Activated naive CD8-positive, alpha-beta T cell treated with anti-CD3 and anti-CD28 coated beads for 36 hours (primary cell): ENCODE data around the gene TERC. TPM values are rescaled to one million over a fixed set of nuclear protein-coding genes. Genes with fewer than 3 reads are reported as not detected.
"Not testable (repeated sequence)": the region's sequence is repeated elsewhere in the genome, so short reads cannot be mapped to it uniquely, and the experiment has no call there.

Experiments
- DNase-seq: peaks from one replicate; pipeline ENCODE4 v3.0.0; 2021
- H3K27ac Mint-ChIP-seq: one replicate; pipeline ENCODE4 v1.8.0; 2022; ENCODE audit warnings: mild to moderate bottlenecking, moderate library complexity, mixed read lengths
- H3K27me3 Mint-ChIP-seq: one replicate; pipeline ENCODE4 v1.8.0; 2022; ENCODE audit warnings: mild to moderate bottlenecking, mixed read lengths
- H3K36me3 Mint-ChIP-seq: one replicate; pipeline ENCODE4 v1.8.0; 2021; ENCODE audit warnings: mild to moderate bottlenecking, mixed read lengths
- H3K4me1 Mint-ChIP-seq: one replicate; pipeline ENCODE4 v1.8.0; 2021; ENCODE audit warnings: mixed read lengths
- H3K4me3 Mint-ChIP-seq: one replicate; pipeline ENCODE4 v1.8.0; 2022; ENCODE audit warnings: mild to moderate bottlenecking, moderate library complexity, mixed read lengths
- H3K9me3 Mint-ChIP-seq: one replicate; pipeline ENCODE4 v1.8.0; 2022; ENCODE audit warnings: mixed read lengths
- total RNA-seq, 2 experiments: library from RNA; stranded (reverse); gene quantifications; one replicate each; pipeline ENCODE4 v1.2.3, GENCODE V29; 2021

TERC gene
- total RNA-seq, 2 experiments from 2014 or later: 16.0 to 20.0 TPM

DNA sequence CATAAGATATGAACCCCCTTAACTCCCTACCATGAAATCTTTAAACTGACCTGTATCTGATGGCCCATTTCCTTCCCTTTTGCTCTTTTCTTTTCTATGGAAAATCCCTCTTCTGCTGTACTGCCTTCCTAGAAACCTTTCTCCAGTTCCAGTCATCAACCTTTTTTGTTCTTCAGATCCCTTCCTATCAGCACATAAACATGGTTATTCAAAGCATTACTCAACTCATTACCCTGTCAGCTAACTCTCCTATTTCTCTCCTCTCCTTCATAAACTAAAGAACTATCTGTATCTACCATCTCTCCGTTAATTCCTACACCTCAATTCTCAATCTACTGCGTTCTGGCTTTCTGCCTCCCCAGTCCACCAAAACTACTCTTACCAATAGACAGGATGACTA is 13.0 kb downstream of the TERC start:
- Mint-ChIP-seq H3K4me1 (peaks cover 6% of the 10 kb centered on the region), H3K9me3 (no peaks in the 10 kb centered on the region), H3K36me3 (no peaks in the 10 kb centered on the region), H3K27ac (no peak overlapping the region), H3K4me3 (no peak overlapping the region), H3K27me3 (peaks cover 25% of the 10 kb centered on the region)
- DNase-seq: no peak

DNA sequence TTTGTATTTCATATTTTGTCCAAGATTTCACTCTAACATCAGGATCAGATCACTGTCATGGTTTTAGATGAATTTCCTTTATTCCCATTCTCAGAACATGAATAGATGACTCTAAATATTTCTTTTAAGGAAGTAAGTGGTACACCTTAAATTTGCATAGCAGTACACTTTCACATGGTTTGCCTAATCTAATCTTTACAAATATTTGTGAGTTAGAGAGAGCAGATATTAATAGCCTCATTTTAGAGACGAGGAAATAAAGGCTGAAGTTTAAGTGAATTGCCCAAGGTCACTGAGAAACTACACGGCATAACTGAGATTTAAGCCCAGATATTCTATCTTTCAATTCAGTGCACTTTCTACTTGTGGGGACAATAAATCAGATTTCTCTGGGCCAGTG is 14.2 kb downstream of the TERC start:
- no peaks in the 10 kb centered on the region for H3K36me3 Mint-ChIP-seq
- H3K27me3 Mint-ChIP-seq: peaks cover 32% of the 10 kb centered on the region
- H3K4me3 Mint-ChIP-seq: no peak overlapping the region
- no peak for DNase-seq
- H3K9me3 Mint-ChIP-seq: no peaks in the 10 kb centered on the region
- H3K4me1 Mint-ChIP-seq: peaks cover 6% of the 10 kb centered on the region
- H3K27ac Mint-ChIP-seq: no peak overlapping the region

- H3K4me1 Mint-ChIP-seq: peaks cover 6% of the 10 kb centered on the region
- no peaks in the 10 kb centered on the region for H3K9me3 Mint-ChIP-seq
- H3K36me3 Mint-ChIP-seq: no peaks in the 10 kb centered on the region
- no peak overlapping the region for H3K27ac Mint-ChIP-seq
- peaks cover 32% of the 10 kb centered on the region for H3K27me3 Mint-ChIP-seq
- H3K4me3 Mint-ChIP-seq: no peak overlapping the region
- DNase-seq: no peak
These were observed 16.2 kb downstream of the TERC start for GRCh38 chr3:169748670-169749069.

GRCh38 chr3:169746924-169747323 is 17.9 kb downstream of the TERC start:
- peaks cover 29% of the 10 kb centered on the region for H3K27me3 Mint-ChIP-seq
- no peaks in the 10 kb centered on the region for H3K9me3 Mint-ChIP-seq
- no peak overlapping the region for H3K4me3 Mint-ChIP-seq
- H3K36me3 Mint-ChIP-seq: no peaks in the 10 kb centered on the region
- H3K4me1 Mint-ChIP-seq: peaks cover 6% of the 10 kb centered on the region
- no peak for DNase-seq
- no peak overlapping the region for H3K27ac Mint-ChIP-seq

DNA sequence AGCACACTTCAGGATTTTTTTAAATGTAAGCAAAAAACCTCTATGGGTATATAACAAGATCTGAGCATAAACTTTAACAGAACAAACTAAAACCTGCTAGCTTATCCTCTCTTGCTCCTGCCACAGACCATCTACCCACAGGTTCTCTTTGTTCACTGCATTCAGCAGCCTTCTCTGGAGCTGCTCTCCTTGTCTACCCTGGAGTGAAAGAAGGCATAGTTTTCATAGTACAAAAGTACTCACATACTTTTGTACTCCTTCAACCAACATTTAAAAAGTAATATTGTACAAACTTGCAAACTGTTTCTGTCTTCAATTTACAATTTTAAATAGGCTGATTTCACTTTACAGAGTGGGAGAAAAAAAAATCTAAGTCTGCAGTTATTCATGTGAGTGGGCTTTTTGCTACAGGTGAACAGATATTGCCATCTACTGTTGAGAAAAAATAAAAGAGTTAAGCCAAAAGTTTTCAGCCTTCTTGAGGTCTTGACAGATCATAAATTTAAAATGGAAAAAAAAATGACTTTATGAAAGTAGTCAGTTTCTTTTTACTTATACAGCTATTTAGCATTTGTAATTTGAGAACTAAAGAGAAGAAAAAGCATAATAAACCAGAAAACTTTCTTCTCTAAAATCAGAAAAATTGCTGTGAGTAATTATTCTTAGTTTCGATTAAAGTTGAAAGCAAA is 20.4 kb downstream of the TERC start:
- no peak for DNase-seq
- Mint-ChIP-seq H3K4me1 (peaks cover 6% of the 10 kb centered on the region), H3K27me3 (peaks cover 28% of the 10 kb centered on the region), H3K27ac (no peak overlapping the region), H3K4me3 (no peak overlapping the region), H3K9me3 (no peaks in the 10 kb centered on the region), H3K36me3 (no peaks in the 10 kb centered on the region)

DNA sequence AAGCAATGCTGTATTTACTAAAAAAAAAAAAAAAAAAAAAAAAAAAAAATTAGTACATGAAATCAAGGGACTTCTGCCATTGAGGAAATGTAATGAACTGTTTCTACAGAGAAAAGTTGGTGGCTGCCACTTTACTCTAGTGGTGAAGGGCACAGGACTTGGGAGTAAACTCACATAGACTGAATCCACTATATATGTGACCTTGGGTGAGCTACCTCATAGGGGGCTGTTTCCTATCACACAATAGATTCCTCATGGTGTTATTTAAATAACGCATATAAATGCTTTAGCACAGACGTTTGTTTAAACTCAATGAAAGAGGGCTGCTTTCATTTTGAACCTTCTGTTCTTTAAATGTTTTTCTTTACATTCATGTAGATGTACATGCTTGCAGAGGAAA is 25.8 kb downstream of the TERC start:
- H3K27me3 Mint-ChIP-seq: peaks cover 7% of the 10 kb centered on the region
- no peak for DNase-seq
- peaks cover 17% of the 10 kb centered on the region for H3K9me3 Mint-ChIP-seq
- H3K36me3 Mint-ChIP-seq: no peaks in the 10 kb centered on the region
- H3K27ac Mint-ChIP-seq: no peak overlapping the region
- no peaks in the 10 kb centered on the region for H3K4me1 Mint-ChIP-seq
- H3K4me3 Mint-ChIP-seq: no peak overlapping the region

GRCh38 chr3:169731857-169732256 is 33.0 kb downstream of the TERC start:
- not testable (repeated sequence) for H3K36me3 Mint-ChIP-seq, H3K4me3 Mint-ChIP-seq, H3K4me1 Mint-ChIP-seq, DNase-seq, H3K27ac Mint-ChIP-seq
- H3K27me3 Mint-ChIP-seq: peaks cover 42% of the 10 kb centered on the region
- peaks cover 35% of the 10 kb centered on the region for H3K9me3 Mint-ChIP-seq

DNA sequence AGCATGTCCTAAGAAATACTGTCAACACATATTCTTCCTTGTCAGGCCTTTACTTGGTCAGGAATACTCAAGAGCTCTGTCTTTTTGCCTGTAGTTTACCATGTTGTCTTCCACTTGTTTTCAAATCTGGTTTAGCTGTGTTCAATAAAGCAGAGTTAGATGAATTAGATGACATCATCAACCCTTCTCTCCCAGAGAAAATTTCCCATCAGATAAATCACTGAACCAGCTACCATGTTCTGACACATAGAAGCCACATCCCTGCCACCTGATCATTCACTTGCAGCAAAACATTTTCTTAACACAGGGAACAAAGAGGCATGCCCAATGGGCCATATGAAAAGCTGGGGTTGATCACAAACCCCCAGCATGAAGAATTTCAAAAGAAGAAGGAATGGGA is 42.1 kb downstream of the TERC start:
- no peaks in the 10 kb centered on the region for H3K4me1 Mint-ChIP-seq
- H3K4me3 Mint-ChIP-seq: no peak overlapping the region
- no peak for DNase-seq
- peaks cover 26% of the 10 kb centered on the region for H3K27me3 Mint-ChIP-seq
- H3K36me3 Mint-ChIP-seq: no peaks in the 10 kb centered on the region
- H3K9me3 Mint-ChIP-seq: peaks cover 8% of the 10 kb centered on the region
- H3K27ac Mint-ChIP-seq: no peak overlapping the region

GRCh38 chr3:169718415-169718814 is 46.4 kb downstream of the TERC start:
- H3K4me3 Mint-ChIP-seq, H3K9me3 Mint-ChIP-seq, H3K27ac Mint-ChIP-seq, H3K36me3 Mint-ChIP-seq, DNase-seq, H3K4me1 Mint-ChIP-seq: not testable (repeated sequence)
- H3K27me3 Mint-ChIP-seq: peaks cover 43% of the 10 kb centered on the region

Other genes with a start within 250 kb of the TERC start
- gene MECOM, start 101.3 kb downstream of the TERC start, total RNA-seq: not detected
- 1 to 10 TPM; 1.2 to 1.7 TPM for gene ACTRT3, start 4.5 kb upstream of the TERC start, total RNA-seq
- gene MYNN, start 8.3 kb upstream of the TERC start, total RNA-seq: 10 to 100 TPM; 17.3 to 18.7 TPM
- gene LRRIQ4, start 47.8 kb upstream of the TERC start, total RNA-seq: under 1 TPM; 0.18 to 0.49 TPM
- 1 to 10 TPM; 4.0 to 4.4 TPM for gene LRRC34, start 47.8 kb upstream of the TERC start, total RNA-seq
- gene LRRC31, start 104.9 kb upstream of the TERC start, total RNA-seq: not detected
- gene SAMD7, start 146.5 kb upstream of the TERC start, total RNA-seq: not detected
- gene SEC62, start 201.7 kb upstream of the TERC start, total RNA-seq: 10 to 100 TPM; 63.3 to 64.2 TPM